DOHH2 (cell line): ENCODE measurements around the gene DENND4C.
"Not testable (repeated sequence)": the region's sequence is repeated elsewhere in the genome, so short reads cannot be mapped to it uniquely, and the experiment has no call there.

Experiments used
- CTCF ChIP-seq: fragments of 200-600 bp; sonication (generic); IDR thresholded peaks from one replicate; pipeline ENCODE4 v1.5.1; 2014; ENCODE audit warnings: antibody characterized with exemption, mild to moderate bottlenecking, low read depth, low read length; ENCODE audit not compliant: poor library complexity, severe bottlenecking
- EZH2phosphoT487 ChIP-seq: fragments of 200-600 bp; sonication (generic); IDR thresholded peaks from 2 replicates; pipeline ENCODE4 v1.6.1; 2017; ENCODE audit warnings: borderline replicate concordance, mild to moderate bottlenecking, antibody characterized with exemption, low read length, moderate library complexity, mixed read lengths

GRCh38 chr9:19385212-19385611 is 154.7 kb downstream of the DENND4C start:
- TF ChIP-seq CTCF, EZH2phosphoT487: not testable (repeated sequence)
